HG03571 (cell line): ENCODE results near the gene PRSS35.
"Not testable (repeated sequence)": the region's sequence is repeated elsewhere in the genome, so short reads cannot be mapped to it uniquely, and the experiment has no call there.

Experiments
- ATAC-seq: cut with Tn5 transposase; IDR thresholded peaks from one replicate; pipeline ENCODE4 v1.9.1; 2021; ENCODE audit not compliant: unreplicated experiment

PRSS35 gene

DNA sequence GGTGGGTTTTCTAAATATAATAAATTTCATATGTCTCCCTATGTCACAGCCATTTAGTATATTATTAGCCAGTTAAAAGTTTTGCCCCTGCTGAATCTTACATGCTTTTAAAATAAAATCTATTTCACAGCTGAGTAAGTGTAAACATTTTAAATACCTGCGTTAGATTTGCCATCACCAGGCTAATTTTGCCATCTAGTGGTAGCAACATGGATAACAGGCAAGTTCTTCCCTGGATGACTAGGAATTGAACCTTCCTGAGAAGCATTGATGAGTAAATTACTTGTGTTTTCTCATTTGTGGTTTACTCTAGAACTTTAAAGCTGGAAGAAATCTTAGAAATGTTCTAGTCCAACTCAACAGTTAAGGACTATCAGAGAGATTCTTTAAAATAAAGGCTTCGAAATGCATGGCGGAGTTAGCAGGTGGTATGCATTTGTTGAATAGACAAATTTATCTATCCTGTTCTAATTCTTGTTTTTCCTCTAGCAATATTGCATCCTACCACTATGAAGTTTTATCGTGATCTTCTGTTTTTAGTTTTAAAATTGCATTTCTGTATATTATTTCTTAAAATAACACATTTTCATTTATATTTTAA is 2.6 kb downstream of the PRSS35 start:
- no peak for ATAC-seq

DNA sequence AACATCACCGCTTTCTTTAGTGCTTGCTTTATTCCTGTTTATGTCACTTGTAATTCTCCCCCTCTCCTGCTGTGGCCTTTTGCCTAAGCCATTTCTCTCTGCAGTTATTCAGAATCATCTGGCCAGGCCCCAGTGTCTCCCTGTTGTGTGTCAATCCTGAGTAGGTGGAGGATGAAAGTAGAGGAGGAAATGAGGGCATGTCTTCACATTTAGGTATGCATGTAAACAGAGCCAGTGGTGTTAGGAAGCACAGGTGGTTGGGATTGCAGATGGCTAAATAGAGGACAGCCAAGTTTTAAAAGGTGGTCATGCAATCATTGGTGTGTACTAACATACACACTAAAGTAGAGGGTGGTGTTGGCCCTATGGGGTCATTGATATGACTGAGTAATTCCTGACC is 5.2 kb downstream of the PRSS35 start:
- ATAC-seq = no peak

DNA sequence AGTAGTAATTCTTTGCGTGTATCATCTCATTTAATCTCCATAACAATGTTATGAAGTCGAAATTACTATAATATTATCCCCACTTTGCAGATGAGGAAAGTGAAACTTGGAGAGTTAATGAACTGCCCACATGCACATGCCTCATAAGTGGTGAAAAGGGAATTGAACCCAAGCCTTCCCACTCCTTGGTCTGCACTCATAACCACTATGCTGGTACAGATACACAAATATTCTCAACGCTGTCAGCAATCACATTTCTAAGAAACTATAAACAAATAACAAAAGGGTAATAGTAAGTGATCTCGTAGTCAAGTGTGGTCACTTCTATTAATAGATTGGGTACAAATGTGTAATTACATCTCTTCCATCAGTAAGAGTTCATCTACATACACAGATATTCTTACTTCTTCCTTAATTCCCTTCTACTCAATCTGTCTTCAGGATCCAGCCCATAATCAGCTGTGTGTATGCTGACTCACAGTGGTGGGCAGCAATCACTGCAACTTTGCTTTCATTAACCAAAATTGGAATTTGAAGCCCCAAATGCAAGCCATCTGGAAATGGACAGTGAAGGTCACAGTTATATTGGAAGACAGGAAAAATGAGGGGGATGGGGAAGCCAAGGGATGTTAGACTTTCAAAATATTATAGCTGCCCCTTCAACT is 6.6 kb downstream of the PRSS35 start:
- ATAC-seq = no peak

DNA sequence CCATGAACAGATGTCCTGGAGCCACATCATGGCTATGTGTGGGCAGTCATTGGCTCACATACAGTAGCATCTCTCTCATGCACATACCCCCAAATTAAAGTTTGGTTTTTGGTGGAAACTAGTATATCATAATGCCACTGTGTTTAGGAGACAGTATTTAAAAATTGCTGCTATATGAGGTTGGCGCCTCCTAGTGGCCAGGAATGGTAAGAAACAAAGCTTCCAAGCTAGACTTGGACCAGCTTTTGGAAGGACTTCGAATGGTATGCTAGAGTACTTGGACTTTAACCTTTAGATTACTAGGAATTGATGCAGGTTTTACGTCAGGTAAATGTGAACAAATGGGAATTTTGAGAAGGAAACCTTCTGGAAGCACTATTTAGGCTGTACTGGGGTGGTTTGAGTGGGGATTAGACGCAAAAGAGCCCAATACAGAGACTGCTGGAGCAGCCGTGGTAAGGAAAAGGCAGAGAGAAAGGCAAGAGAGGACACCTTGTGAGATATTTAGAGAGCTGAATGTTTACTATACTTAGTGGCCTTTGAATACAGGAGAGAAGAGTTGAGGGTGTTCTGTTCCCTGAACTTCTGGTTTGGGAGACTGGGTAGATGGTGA is 23.8 kb downstream of the PRSS35 start:
- no peak for ATAC-seq

DNA sequence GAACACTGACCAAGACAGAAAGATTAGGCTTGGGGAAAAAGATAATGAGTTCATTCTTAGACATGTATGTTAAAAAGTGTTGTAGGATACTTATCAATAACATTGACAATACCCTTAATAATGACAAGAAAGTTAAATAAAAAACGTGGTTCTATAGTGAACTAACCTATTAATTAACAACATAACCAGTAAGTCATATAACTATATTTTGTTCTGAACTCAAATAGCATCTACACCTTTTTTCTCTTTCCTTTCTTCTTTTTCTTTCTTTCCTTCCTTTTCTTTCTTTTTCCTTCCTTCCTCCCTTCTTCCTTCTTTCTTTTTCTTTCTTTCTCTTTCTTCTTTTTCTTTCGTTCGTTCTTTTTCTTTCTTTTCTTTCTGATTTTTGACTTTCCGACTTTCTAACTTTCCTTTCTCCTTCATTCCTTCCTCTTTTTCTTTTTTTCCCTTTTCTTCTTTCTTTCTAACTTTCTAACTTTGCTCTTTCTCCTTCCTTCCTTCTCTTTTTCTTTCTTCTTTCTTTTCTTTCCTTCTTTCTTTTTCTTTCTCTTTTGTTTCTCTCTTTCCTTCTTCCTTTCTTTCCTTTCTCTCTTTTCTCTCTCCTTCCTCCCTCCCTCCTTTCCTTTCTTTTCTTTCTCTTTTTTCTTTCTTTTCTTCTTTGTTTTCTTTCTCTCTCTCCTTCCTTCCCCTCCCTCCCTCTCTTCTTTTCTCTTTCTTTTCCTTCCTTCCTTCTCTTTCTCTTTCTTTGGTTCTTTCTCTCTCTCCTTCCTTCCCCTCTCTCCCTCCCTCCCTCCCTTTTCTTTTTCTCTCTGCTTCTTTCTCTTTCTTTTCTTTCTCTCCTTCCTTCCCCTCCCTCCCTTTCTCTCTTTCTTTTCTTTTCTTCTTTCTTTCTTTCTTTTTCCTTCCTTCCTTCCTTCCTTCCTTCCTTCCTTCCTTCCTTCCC is 24.6 kb downstream of the PRSS35 start:
- no peak for ATAC-seq

DNA sequence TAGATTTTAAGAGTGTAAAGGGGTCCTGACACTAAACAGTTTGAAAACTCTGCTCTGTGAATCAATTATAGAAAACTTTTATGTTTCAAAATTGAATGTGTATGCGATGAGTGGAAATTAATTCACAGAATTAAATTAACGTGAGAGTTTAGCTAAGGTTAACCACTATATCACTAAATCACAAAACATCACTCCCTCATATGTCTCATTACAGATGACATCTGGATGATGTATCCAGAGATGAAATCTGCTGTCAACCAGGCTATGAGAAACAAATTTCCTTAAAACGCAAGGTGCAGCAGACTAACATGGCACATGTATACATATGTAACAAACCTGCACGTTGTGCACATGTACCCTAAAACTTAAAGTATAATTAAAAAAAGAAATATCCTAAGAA is 27.3 kb downstream of the PRSS35 start:
- no peak for ATAC-seq

DNA sequence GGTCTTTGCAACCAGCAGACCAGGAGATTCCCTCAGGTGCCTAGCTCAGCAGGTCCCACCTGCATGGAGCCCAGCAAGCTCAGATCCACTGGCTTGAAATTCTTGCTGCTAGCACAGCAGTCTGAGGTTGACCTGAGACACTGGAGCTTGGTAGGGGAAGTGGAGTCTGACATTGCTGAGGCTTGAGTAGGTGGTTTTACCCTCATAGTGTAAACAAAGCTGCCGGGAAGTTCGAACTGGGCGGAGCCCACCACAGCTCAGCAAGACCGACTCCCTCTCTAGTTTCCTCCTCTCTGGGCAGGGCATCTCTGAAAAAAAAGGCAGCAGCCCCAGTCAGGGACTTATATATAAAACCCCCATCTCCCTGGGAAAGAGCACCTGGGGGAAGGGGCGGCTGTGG is 34.3 kb downstream of the PRSS35 start:
- ATAC-seq = no peak

DNA sequence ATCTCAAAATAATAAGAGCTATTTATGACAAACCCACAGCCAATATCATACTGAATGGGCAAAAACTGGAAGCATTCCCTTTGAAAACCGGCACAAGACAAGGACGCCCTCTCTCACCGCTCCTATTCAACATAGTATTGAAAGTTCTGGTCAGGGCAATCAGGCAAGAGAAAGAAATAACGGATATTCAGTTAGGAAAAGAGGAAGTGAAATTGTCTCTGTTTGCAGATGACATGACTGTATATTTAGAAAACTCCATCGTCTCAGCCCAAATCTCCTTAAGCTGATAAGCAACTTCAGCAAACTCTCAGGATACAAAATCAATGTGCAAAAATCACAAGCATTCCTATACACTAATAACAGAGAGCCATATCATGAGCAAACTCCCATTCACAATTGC is 38.1 kb downstream of the PRSS35 start:
- not testable (repeated sequence) for ATAC-seq

DNA sequence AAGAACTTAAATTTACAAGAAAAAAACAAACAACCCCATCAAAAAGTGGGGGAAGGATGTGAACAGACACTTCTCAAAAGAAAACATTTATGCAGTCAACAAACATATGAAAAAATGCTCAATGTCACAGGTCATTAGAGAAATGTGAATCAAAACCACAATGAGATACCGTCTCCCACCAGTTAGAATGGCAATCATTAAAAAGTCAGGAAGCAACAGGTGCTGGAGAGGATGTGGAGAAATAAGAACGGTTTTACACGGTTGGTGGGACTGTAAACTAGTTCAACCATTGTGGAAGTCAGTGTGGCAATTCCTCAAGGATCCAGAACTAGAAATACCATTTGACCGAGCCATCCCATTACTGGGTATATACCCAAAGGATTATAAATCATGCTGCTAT is 39.4 kb downstream of the PRSS35 start:
- ATAC-seq = not testable (repeated sequence)

DNA sequence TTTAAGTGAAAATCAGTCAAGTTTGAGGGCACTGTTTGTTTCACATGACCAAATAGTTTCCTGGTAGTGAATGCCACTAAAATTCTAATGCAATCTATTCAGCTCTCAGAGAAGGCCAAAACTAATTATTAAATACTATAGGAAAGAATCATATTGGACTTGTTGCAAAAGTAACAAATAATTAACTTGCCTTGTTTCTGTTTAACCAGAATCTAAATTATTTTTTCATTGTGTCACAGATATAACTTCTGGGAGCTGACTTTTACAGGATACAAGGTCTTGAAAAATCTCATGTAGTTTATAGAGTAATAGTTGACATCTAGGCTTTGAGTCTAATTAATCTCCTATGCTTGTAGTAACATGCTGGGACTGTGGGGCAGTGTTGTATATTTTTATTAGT is 44.5 kb downstream of the PRSS35 start:
- ATAC-seq = no peak

DNA sequence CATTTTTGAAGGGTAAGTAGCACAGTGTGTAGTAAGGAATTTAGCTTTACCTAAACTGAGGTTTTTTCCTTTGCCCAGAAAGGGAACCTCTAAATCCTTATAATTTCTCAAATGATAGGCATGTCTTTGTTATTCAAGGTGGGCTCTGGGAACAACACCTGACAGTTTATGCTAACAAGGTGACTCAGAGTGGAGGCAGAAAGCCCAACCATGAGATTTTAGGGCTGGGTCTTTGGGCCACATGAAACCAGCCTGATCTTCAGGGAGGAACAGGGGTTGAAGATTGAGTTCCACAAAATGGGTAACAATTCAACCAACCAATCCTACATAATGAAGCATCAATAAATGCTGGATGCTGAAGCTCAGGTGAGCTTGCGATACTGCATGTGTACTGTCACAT is 46.6 kb downstream of the PRSS35 start:
- no peak for ATAC-seq

DNA sequence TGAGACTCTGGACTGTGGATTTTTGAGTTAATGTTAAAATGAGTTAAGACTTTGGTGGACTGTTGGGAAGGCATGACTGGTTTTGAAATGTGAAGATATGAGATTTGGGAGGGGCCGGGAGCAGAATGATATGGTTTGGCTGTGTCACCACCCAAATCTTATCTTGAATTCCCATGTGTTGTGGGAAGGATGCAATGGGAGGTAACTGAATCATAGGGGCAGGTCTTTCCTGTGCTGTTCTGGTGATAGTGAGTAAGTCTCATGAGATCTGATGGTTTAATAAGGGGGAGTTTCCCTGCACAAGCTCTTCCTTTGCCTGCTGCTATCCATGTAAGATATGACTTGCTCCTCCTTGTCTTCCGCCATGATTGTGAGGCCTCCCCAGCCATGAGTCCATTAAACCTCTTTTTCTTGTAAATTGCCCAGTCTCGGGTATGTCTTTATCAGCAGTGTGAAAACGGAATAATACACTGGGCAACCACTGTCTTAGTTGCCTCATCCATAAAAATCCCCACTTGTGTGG is 59.4 kb downstream of the PRSS35 start:
- not testable (repeated sequence) for ATAC-seq

DNA sequence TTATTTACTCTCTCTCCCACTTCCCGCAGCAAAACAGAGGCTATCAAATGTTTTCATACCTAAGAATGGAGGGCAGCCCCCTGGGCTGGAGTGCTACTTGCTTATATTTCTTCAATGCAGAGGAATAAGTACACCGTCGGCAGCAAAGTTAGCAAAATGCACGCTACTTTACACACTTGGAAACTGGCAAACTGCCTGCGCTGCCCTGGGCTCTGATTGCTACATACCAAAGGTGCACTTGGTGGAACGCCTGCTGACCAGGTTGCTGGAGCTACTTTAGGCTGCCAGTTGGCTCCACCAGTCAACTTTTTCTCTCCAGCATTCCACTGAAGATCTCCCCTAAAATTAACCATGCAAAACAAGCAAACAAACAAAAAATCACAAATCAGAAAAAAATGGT is 62.4 kb downstream of the PRSS35 start:
- no peak for ATAC-seq
